GM12878 (cell line): ENCODE results near the gene SUSD6.

Source experiments
- CEBPB ChIP-seq, 2 experiments: fragments of 150-350 bp in 1 of 2; IDR thresholded peaks; 2 replicates each; pipeline ENCODE4 v1.6.1; 2012 to 2014; ENCODE audit warnings: low read depth in 2 of 2, low read length in 2 of 2, borderline replicate concordance in 1 of 2, inconsistent platforms in 1 of 2
- LARP7 ChIP-seq: fragments of 450-650 bp; IDR thresholded peaks from 2 replicates; pipeline ENCODE4 v1.6.1; 2017; ENCODE audit warnings: mild to moderate bottlenecking
- POLR2A ChIP-seq: IDR thresholded peaks from 2 replicates; pipeline ENCODE4 v1.6.1; 2011; ENCODE audit warnings: low read depth, mild to moderate bottlenecking, low read length
- RAD21 ChIP-seq: IDR thresholded peaks from 2 replicates; pipeline ENCODE4 v1.6.1; 2011; ENCODE audit warnings: mild to moderate bottlenecking, low read depth, low read length, moderate library complexity; ENCODE audit not compliant: insufficient read depth
- SREBF1 ChIP-seq: IDR thresholded peaks from 2 replicates; pipeline ENCODE4 v1.6.1; 2012; ENCODE audit warnings: mild to moderate bottlenecking, low read length
- SUZ12 ChIP-seq: fragments of 200-600 bp; sonication (generic); IDR thresholded peaks from one replicate; pipeline ENCODE4 v1.6.1; 2018; ENCODE audit warnings: antibody characterized with exemption, mild to moderate bottlenecking; ENCODE audit not compliant: unreplicated experiment
- TF ChIP-seq, protein P1 (sequence below), 3 experiments: IDR thresholded peaks in 2 of 3; conservative IDR thresholded peaks in 1 of 3; 2 replicates each; pipeline ENCODE4 v1.5.1; 2011; ENCODE audit warnings: low read depth in 3 of 3, low read length in 3 of 3, mild to moderate bottlenecking in 3 of 3, control low read depth in 2 of 3, moderate library complexity in 2 of 3, inconsistent platforms in 1 of 3, mixed read lengths in 1 of 3; ENCODE audit not compliant: control insufficient read depth in 2 of 3, insufficient read depth in 1 of 3; ENCODE audit errors: extremely low read depth in 1 of 3

DNA sequence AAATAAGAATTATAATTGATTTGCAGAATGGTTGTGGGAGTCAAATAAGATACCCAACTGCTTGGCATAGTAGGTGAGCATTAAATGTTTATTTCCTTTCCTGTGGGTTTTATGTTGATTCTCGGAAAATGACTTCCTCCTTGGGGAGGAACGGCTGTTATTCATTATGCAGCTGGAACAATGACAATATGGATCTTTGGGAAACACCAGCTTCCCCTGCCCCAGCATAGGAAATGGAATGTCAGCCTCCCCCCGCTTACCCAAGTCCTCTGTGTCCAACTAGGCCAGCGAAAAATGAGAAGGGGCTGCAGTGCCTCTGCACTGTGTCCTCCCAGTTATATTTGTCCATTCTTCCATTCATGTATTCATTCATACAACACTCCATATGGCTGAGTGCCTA is 25.0 kb upstream of the SUSD6 start:
- no peak for TF ChIP-seq SUZ12
- TF ChIP-seq POLR2A, result no peak
- TF ChIP-seq SREBF1, result no peak
- TF ChIP-seq LARP7, result no peak
- TF ChIP-seq, protein P1, sequence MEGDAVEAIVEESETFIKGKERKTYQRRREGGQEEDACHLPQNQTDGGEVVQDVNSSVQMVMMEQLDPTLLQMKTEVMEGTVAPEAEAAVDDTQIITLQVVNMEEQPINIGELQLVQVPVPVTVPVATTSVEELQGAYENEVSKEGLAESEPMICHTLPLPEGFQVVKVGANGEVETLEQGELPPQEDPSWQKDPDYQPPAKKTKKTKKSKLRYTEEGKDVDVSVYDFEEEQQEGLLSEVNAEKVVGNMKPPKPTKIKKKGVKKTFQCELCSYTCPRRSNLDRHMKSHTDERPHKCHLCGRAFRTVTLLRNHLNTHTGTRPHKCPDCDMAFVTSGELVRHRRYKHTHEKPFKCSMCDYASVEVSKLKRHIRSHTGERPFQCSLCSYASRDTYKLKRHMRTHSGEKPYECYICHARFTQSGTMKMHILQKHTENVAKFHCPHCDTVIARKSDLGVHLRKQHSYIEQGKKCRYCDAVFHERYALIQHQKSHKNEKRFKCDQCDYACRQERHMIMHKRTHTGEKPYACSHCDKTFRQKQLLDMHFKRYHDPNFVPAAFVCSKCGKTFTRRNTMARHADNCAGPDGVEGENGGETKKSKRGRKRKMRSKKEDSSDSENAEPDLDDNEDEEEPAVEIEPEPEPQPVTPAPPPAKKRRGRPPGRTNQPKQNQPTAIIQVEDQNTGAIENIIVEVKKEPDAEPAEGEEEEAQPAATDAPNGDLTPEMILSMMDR (IDR thresholded peaks at IDR 0.05 in 2 of 3, conservative IDR thresholded peaks at IDR 0.05 in 1 of 3; ENCODE audit: control insufficient read depth in 2 of 3, extremely low read depth in 1 of 3, insufficient read depth in 1 of 3, low read depth in 3 of 3, low read length in 3 of 3), result no peak
- TF ChIP-seq RAD21, result no peak
- no peak for TF ChIP-seq CEBPB (IDR thresholded peaks at IDR 0.05; ENCODE audit: borderline replicate concordance in 1 of 2, low read depth in 2 of 2, low read length in 2 of 2)
